ENCODE results near the gene PRDM16. TPM values are rescaled to one million over a fixed set of nuclear protein-coding genes. Genes with fewer than 3 reads are reported as not detected.

PRDM16 gene
- total and polyA plus RNA-seq, 2 of the 8 experiments (the other 6 are each of a cell fraction or from before 2014, with no cell fraction given) = 0.39 to 0.43 TPM

GRCh38 chr1:3323021-3323795, 254.2 kb downstream of the PRDM16 start:
- Histone ChIP-seq H3K36me3 (ENCODE audit: control insufficient read depth in 2 of 4, insufficient read depth in 4 of 4, low read length in 3 of 4) (no peaks in the 10 kb centered on the region), H3K27ac (ENCODE audit: low read depth, low read length) (no peak overlapping the region), H2BK12ac (ENCODE audit: low read depth, low read length) (no peak overlapping the region), H4K5ac (ENCODE audit: insufficient read length, low read depth, low read length) (no peak overlapping the region), H3K56ac (replicated peaks; ENCODE audit: insufficient read length, low read depth, low read length) (no peak overlapping the region), H2BK120ac (replicated peaks; ENCODE audit: low read depth, low read length) (no peak overlapping the region), H3K9ac (replicated peaks in 1 of 4; ENCODE audit: extremely low read depth in 1 of 4, low read depth in 3 of 4, low read length in 3 of 4) (no peak overlapping the region), H2BK15ac (ENCODE audit: low read length) (no peak overlapping the region), H3K4me2 (ENCODE audit: insufficient read depth in 1 of 2, low read depth in 2 of 2, low read length in 2 of 2) (no peak overlapping the region), H4K8ac (ENCODE audit: extremely low read depth, insufficient read depth, low read length) (no peak overlapping the region; the same call in 1 of the 2 replicates), H2BK5ac (ENCODE audit: low read depth, low read length) (no peak overlapping the region), H2AK5ac (ENCODE audit: low read depth, low read length) (no peak overlapping the region), H3K79me1 (ENCODE audit: low read depth, low read length) (no peaks in the 10 kb centered on the region), H3K4me3 (ENCODE audit: extremely low read depth in 1 of 4, insufficient read depth in 2 of 4, low read depth in 3 of 4, low read length in 4 of 4) (no peak overlapping the region), H3K27me3 (replicated peaks in 1 of 4; ENCODE audit: control insufficient read depth in 3 of 4, extremely low read depth in 1 of 4, insufficient read depth in 3 of 4, low read length in 3 of 4) (no peaks in the 10 kb centered on the region), H3K4ac (replicated peaks; ENCODE audit: insufficient read length, low read depth, low read length) (no peak overlapping the region), H3K18ac (ENCODE audit: extremely low read depth, low read length) (no peak overlapping the region), H2AFZ (ENCODE audit: low read length) (no peak overlapping the region), H3K4me1 (replicated peaks in 1 of 4; ENCODE audit: control insufficient read depth in 3 of 4, insufficient read depth in 4 of 4, low read length in 3 of 4) (peaks cover 0 to 2% (median 0%) of the 10 kb centered on the region in 4 experiments; a peak in 1 of 7 replicates), H3K79me2 (ENCODE audit: control insufficient read depth in 1 of 2, insufficient read depth in 2 of 2, low read length in 2 of 2) (no peaks in the 10 kb centered on the region), H3K9me3 (ENCODE audit: insufficient read depth in 2 of 2, low read depth in 1 of 2, low read length in 1 of 2) (no peaks in the 10 kb centered on the region; a peak in 1 of 4 replicates), H4K91ac (replicated peaks; ENCODE audit: insufficient read length, low read length) (no peak overlapping the region), H2BK20ac (ENCODE audit: low read length) (no peak overlapping the region), H3K14ac (ENCODE audit: insufficient read length) (no peak overlapping the region), H4K20me1 (replicated peaks in 1 of 2; ENCODE audit: control insufficient read depth in 1 of 2, insufficient read depth in 2 of 2, low read length in 2 of 2) (peaks cover 0 to 7% of the 10 kb centered on the region in 2 experiments), H3K23me2 (ENCODE audit: low read depth, low read length) (no peaks in the 10 kb centered on the region; the same call in 1 of the 2 replicates), H3K23ac (ENCODE audit: insufficient read length) (no peak overlapping the region)
- 85% methylated on average over 39 of the region's 40 CpGs; no CpG with 5 or more reads in 1 of the 2 experiments for WGBS, 2 experiments (ENCODE audit: extremely low coverage in 1 of 2, insufficient coverage in 1 of 2, insufficient read length in 1 of 2, insufficient replicate concordance in 2 of 2, low coverage in 1 of 2, low lambda C conversion rate in 2 of 2, missing lambda C conversion rate in 1 of 2)
- FAIRE-seq (no peak), DNase-seq (ENCODE audit: low read depth in 1 of 2, low spot score in 2 of 2) (no peak)
- ChIA-PET POLR2A (ENCODE audit: partially characterized antibody) (no interaction called here), CTCF (ENCODE audit: partially characterized antibody) (interaction anchor here (0.6 to 2.0 kb wide), 5 partner anchors 10 to 899 kb away, joined by 3 to 7 read pairs (median 3); no protein-coding TSS in a partner anchor)
- no peak for TF ChIP-seq ZNF274 (IDR thresholded peaks at IDR 0.05; ENCODE audit: borderline replicate concordance, extremely low read depth, low read length)
- TF ChIP-seq CBX8 (IDR thresholded peaks at IDR 0.05; ENCODE audit: borderline replicate concordance, low read depth, low read length) = no peak
- no peak for TF ChIP-seq TEAD4 (IDR thresholded peaks at IDR 0.05; ENCODE audit: low read depth, low read length)
- TF ChIP-seq HDAC6 (IDR thresholded peaks at IDR 0.05; ENCODE audit: low read depth, low read length) = no peak
- TF ChIP-seq EGR1 (IDR thresholded peaks at IDR 0.05; ENCODE audit: borderline replicate concordance, low read depth, low read length) = no peak

Measured in H1 (cell line).